K562 (cell line): Measurements from ENCODE around the gene GRIK1. TPM values are rescaled to one million over a fixed set of nuclear protein-coding genes. Genes with fewer than 3 reads are reported as not detected.

Experiments
- ATAC-seq: fragments of 200-7000 bp; cut with Tn5 transposase; 3 replicates; pipeline ENCODE4 v1.9.1; 2020; ENCODE audit warnings: moderate library complexity
- BruUV-seq: library from RNA; stranded (reverse); fragments of 400-500 nt; replicated peaks from 2 replicates; lab custom pipeline; 2021; lab: Mats Ljungman, UMichigan
- CTCF ChIA-PET: fragments of 300-600 bp; formaldehyde crosslinking; extraction: SDS; loops from one replicate; lab custom pipeline; 2021; ENCODE audit warnings: low intra/inter-chr PET ratio; lab: Yijun Ruan, JAX
- POLR2A ChIA-PET: fragments of 300-600, 350-650 bp; sonication (Branson Sonifier 250); formaldehyde crosslinking; extraction: SDS; loops from one replicate; lab custom pipeline; 2021; ENCODE audit warnings: antibody characterized with exemption, inconsistent platforms; lab: Yijun Ruan, JAX
- DNase-seq, 4 experiments: peaks; one replicate each; pipeline versions ENCODE4 v3.0.0 to v3.0.0-alpha.2; 2011 to 2018; ENCODE audit warnings: low spot score in 3 of 4, mixed read lengths in 3 of 4; ENCODE audit errors: extremely low read depth in 1 of 4
- FAIRE-seq: peaks from 2 replicates; lab custom pipeline; 2011; peaks lifted over from hg19 to GRCh38; lab: Jason Lieb, UNC
- H2AFZ ChIP-seq: 2 replicates; pipeline ENCODE4 v1.6.0; 2011; ENCODE audit warnings: low read depth, low read length, control low read depth, inconsistent platforms
- H3K27ac ChIP-seq: fragments of 200-600 bp; 3 replicates; pipeline ENCODE4 v1.8.0; 2011; ENCODE audit warnings: low read depth, mild to moderate bottlenecking, control low read depth, inconsistent platforms, low read length, moderate library complexity, mixed read lengths; ENCODE audit errors: extremely low read depth
- H3K27me3 ChIP-seq, 2 experiments: fragments of 300-600 bp in 1 of 2; 2 replicates in 1 of 2; 3 replicates in 1 of 2; pipeline versions ENCODE4 v1.6.0 to v1.8.0; 2011; ENCODE audit warnings: inconsistent platforms in 2 of 2, low read length in 2 of 2, mild to moderate bottlenecking in 1 of 2, mixed read lengths in 1 of 2, moderate library complexity in 1 of 2; ENCODE audit not compliant: control insufficient read depth in 2 of 2, insufficient read depth in 2 of 2
- H3K36me3 ChIP-seq: fragments of 300-600 bp; 3 replicates; pipeline ENCODE4 v1.8.0; 2011; ENCODE audit warnings: mild to moderate bottlenecking, low read length, inconsistent platforms; ENCODE audit not compliant: control insufficient read depth, insufficient read depth
- H3K4me1 ChIP-seq, 2 experiments: fragments of 200-600 bp in 1 of 2; replicated peaks in 1 of 2; 2 replicates in 1 of 2; 3 replicates in 1 of 2; pipeline versions ENCODE4 v1.5.1 to v1.8.0; 2011; ENCODE audit warnings: inconsistent platforms in 2 of 2, low read length in 2 of 2, mild to moderate bottlenecking in 1 of 2, mixed read lengths in 1 of 2, moderate library complexity in 1 of 2; ENCODE audit not compliant: control insufficient read depth in 2 of 2, insufficient read depth in 2 of 2
- H3K4me2 ChIP-seq: 2 replicates; pipeline ENCODE4 v1.6.1; 2011; ENCODE audit warnings: low read length, control low read depth, inconsistent platforms, mixed read lengths; ENCODE audit not compliant: insufficient read depth
- H3K4me3 ChIP-seq: fragments of 200-600 bp; sonication (generic), shearing (Covaris generic); 2 replicates; pipeline ENCODE4 v1.5.1; 2016; ENCODE audit warnings: control low read depth, inconsistent platforms
- H3K79me2 ChIP-seq: fragments of 200-600 bp; 3 replicates; pipeline ENCODE4 v1.8.0; 2011; ENCODE audit warnings: low read length, inconsistent platforms; ENCODE audit not compliant: control insufficient read depth, insufficient read depth
- H3K9ac ChIP-seq, 2 experiments: 2 replicates each; pipeline versions ENCODE4 v1.6.0 to v1.6.1; 2011; ENCODE audit warnings: low read depth in 2 of 2, low read length in 2 of 2, control low read depth in 1 of 2, inconsistent platforms in 1 of 2, mild to moderate bottlenecking in 1 of 2, mixed read lengths in 1 of 2; ENCODE audit not compliant: insufficient read depth in 1 of 2
- H3K9me1 ChIP-seq: one replicate; pipeline ENCODE4 v1.6.0; 2011; ENCODE audit warnings: inconsistent platforms, mild to moderate bottlenecking, low read length, moderate library complexity; ENCODE audit not compliant: control insufficient read depth, insufficient read depth
- H3K9me3 ChIP-seq: replicated peaks from 2 replicates; pipeline ENCODE4 v1.5.1; 2011; ENCODE audit warnings: low read depth, low read length, inconsistent platforms; ENCODE audit not compliant: control insufficient read depth, insufficient read depth
- H4K20me1 ChIP-seq: replicated peaks from 2 replicates; pipeline ENCODE4 v1.6.1; 2011; ENCODE audit warnings: low read length, inconsistent platforms, mixed read lengths; ENCODE audit not compliant: control insufficient read depth, insufficient read depth
- CEBPG ChIP-seq, 3 experiments: fragments of 200-800 bp in 1 of 3; sonication (Bioruptor generic) in 1 of 3; sonication (generic) in 1 of 3; formaldehyde crosslinking in 1 of 3; IDR thresholded peaks in 2 of 3; conservative IDR thresholded peaks in 1 of 3; 2 replicates each; pipeline versions ENCODE4 v1.6.1 to v1.8.0; 2016 to 2022; ENCODE audit warnings: missing compliant biosample characterization in 2 of 3, missing genetic modification characterization in 2 of 3, mild to moderate bottlenecking in 1 of 3, missing genetic modification reagents in 1 of 3
- DACH1 ChIP-seq: fragments of 450-650 bp; IDR thresholded peaks from 2 replicates; pipeline ENCODE4 v1.6.1; 2018; ENCODE audit not compliant: partially characterized antibody
- DMBX1 ChIP-seq: fragments of 250-450 bp; sonication (Bioruptor Pico); IDR thresholded peaks from 2 replicates; pipeline ENCODE4 v1.8.0; 2022; ENCODE audit warnings: inconsistent platforms, mild to moderate bottlenecking, moderate library complexity, borderline replicate concordance
- NFIC ChIP-seq: fragments of 450-650 bp; IDR thresholded peaks from 2 replicates; pipeline ENCODE4 v1.6.1; 2017; ENCODE audit warnings: mild to moderate bottlenecking, inconsistent platforms
- RAD21 ChIP-seq, 2 experiments: fragments of 250-450 bp in 1 of 2; fragments of 450-650 bp in 1 of 2; sonication (Bioruptor Pico) in 1 of 2; formaldehyde crosslinking in 1 of 2; IDR thresholded peaks in 1 of 2; conservative IDR thresholded peaks in 1 of 2; 2 replicates each; pipeline versions ENCODE4 v1.4.0 to v1.8.0; 2020 to 2022; ENCODE audit warnings: mild to moderate bottlenecking in 2 of 2, moderate library complexity in 1 of 2
- ZNF589 ChIP-seq: fragments of 200-800 bp; sonication (Bioruptor generic); IDR thresholded peaks from 2 replicates; pipeline ENCODE4 v1.6.1; 2016; ENCODE audit warnings: low read depth, missing genetic modification characterization, missing compliant biosample characterization
- WGBS: fragments of 100-300 bp; shearing (Covaris generic); methylation state at CpG from one replicate; pipeline ENCODE4 v1.1.6; 2016; ENCODE audit warnings: low coverage, mixed read lengths; ENCODE audit not compliant: insufficient coverage; ENCODE audit errors: missing lambda C conversion rate; 5-methylcytosine and 5-hydroxymethylcytosine counted together
- in situ Hi-C: fragments of 300-500 bp; cut with MboI; formaldehyde crosslinking; loops from 4 replicates; pipeline ENCODE4 v1.15.0; 2018; ENCODE audit warnings: inconsistent platforms, mixed read lengths
- intact Hi-C: fragments of 100-400 bp; cut with micrococcal nuclease; formaldehyde crosslinking; loops from 2 replicates; pipeline ENCODE4 v1.14.2; 2022
- polyA plus RNA-seq, 8 experiments: library from polyadenylated mRNA; depleted of rRNA in 4 of 8; stranded (reverse) in 5 of 8; unstranded in 3 of 8; fragments of >200 nt; fragmentation: Nextera tagmentation in 2 of 8; fragmentation: Illumina TruSeq in 1 of 8; extraction: Ambion mirVana in 2 of 8; extraction: Trizol in 1 of 8; gene quantifications; 2 replicates each; pipeline versions ENCODE4 v1.2.1 to v1.2.3, GENCODE V29; 2011 to 2014; ENCODE audit warnings: inconsistent platforms in 1 of 8, missing spikeins in 1 of 8
- total RNA-seq, 7 experiments: library from RNA; depleted of rRNA in 6 of 7; stranded (reverse); fragments of >200 nt in 6 of 7; fragmentation: Illumina TruSeq in 2 of 7; extraction: Trizol in 2 of 7; gene quantifications; 2 replicates each; pipeline versions ENCODE4 v1.2.1 to v1.2.3, GENCODE V29; 2011 to 2021; ENCODE audit warnings: low replicate concordance in 1 of 7
- TF ChIP-seq, protein P1 (sequence below), 2 experiments: fragments of 250-450 bp in 1 of 2; fragments of 450-650 bp in 1 of 2; sonication (Bioruptor Pico) in 1 of 2; IDR thresholded peaks; 2 replicates each; pipeline versions ENCODE4 v1.6.1 to v1.8.0; 2016 to 2021; ENCODE audit warnings: mild to moderate bottlenecking in 2 of 2, moderate library complexity in 2 of 2, missing compliant biosample characterization in 1 of 2, missing genetic modification characterization in 1 of 2
- TF ChIP-seq, protein P2 (sequence below): fragments of 250-450 bp; sonication (Bioruptor Pico); IDR thresholded peaks from 2 replicates; pipeline ENCODE4 v1.5.0; 2020; ENCODE audit warnings: mild to moderate bottlenecking, borderline replicate concordance

Gene GRIK1
- total and polyA plus RNA-seq, 9 of the 15 experiments (the other 6 are each of a cell fraction or from before 2014, with no cell fraction given), result 0.17 to 2.8 (median 0.53) TPM

DNA sequence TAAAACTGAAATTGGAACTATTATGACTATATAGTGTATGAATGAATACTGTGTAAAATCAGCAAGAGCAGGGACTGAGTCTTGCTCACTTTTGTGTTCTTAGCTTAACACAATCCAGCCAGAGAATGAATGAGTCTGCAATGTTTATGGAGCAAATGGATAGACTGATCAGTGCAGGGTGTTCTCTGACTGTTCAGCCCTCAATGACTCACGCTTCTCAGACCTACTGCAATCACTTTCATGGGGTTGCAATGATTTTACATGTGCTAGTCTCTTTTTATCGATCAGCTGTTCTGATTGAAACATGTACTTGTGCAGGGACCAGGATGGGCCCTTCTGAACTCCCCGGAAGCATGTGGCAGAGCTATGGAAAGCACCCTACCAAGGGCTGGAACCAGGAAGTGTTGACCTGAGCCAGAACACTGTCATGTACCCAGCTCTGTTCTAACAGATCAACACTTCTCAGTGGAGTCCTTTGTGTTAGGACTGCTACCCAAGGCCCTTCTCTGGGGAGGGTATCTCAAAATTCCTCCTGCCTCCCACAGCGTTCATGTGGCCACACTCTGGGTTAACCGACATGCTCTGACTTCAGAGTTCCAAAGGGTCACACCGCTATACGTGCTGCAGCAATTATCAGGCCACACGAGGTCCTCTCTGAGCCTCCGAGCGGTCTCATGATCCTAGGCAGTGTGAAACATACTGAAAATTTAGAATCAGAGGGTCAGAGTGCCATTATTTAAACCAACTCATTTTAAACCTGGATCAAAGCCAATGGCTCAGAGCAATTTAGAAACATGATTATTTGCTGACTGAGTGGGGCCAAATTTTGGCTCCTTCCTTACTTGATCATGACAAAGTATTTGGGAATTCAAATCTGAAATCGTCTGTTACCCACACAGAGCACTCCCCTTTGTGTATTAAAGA, 35.2 kb downstream of the GRIK1 start:
- Histone ChIP-seq H3K4me3 (no peak overlapping the region), H3K4me2 (peak overlapping the region; percentile 20; the same call in 1 of the 2 replicates), H2AFZ (peak overlapping the region; percentile 80), H3K36me3 (no peaks in the 10 kb centered on the region), H3K9me3 (no peaks in the 10 kb centered on the region), H3K4me1 (no peaks in the 10 kb centered on the region; a peak in 1 of 5 replicates), H3K27me3 (no peaks in the 10 kb centered on the region), H4K20me1 (no peaks in the 10 kb centered on the region), H3K27ac (peak overlapping the region; percentile 13; the same call in 1 of the 3 replicates), H3K9ac (no peak overlapping the region), H3K79me2 (no peaks in the 10 kb centered on the region), H3K9me1 (no peaks in the 10 kb centered on the region)
- ATAC-seq, result peak; percentile 95
- no TSS peak for BruUV-seq
- intact Hi-C loops, result no loop called here
- ChIA-PET POLR2A (interaction anchor here (0.7 kb wide), 1 partner anchor 19 kb away, joined by 3 read pairs; no protein-coding TSS in a partner anchor), CTCF (no interaction called here)
- 17% methylated on average over 11 of the region's 11 CpGs for WGBS
- peak in 1 of 4 experiments; percentile 52 for DNase-seq
- peak; percentile 73 for FAIRE-seq
- in situ Hi-C loops, result no loop called here
- no peak for TF ChIP-seq DMBX1
- no peak; the same call in 1 of the 2 replicates for TF ChIP-seq CEBPG (CRISPR knock-in tag; IDR thresholded peaks at IDR 0.05)
- TF ChIP-seq CEBPG (tag; conservative IDR thresholded peaks at IDR 0.05 in 1 of 2, IDR thresholded peaks at IDR 0.05 in 1 of 2), result peak in 1 of 2 experiments; percentile 83; a peak in 2 of 4 replicates
- peak; percentile 72 for TF ChIP-seq DACH1
- peak; percentile 52; the same call in 1 of the 2 replicates for TF ChIP-seq ZNF589 (CRISPR knock-in tag)
- TF ChIP-seq, protein P1, sequence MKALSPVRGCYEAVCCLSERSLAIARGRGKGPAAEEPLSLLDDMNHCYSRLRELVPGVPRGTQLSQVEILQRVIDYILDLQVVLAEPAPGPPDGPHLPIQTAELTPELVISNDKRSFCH (CRISPR knock-in tag; IDR thresholded peaks at IDR 0.05), result no peak
- TF ChIP-seq, protein P1 (tag; IDR thresholded peaks at IDR 0.05), result 0 out of 2 replicates have a peak, but pooled peaks have one; percentile 47
- TF ChIP-seq, protein P2, sequence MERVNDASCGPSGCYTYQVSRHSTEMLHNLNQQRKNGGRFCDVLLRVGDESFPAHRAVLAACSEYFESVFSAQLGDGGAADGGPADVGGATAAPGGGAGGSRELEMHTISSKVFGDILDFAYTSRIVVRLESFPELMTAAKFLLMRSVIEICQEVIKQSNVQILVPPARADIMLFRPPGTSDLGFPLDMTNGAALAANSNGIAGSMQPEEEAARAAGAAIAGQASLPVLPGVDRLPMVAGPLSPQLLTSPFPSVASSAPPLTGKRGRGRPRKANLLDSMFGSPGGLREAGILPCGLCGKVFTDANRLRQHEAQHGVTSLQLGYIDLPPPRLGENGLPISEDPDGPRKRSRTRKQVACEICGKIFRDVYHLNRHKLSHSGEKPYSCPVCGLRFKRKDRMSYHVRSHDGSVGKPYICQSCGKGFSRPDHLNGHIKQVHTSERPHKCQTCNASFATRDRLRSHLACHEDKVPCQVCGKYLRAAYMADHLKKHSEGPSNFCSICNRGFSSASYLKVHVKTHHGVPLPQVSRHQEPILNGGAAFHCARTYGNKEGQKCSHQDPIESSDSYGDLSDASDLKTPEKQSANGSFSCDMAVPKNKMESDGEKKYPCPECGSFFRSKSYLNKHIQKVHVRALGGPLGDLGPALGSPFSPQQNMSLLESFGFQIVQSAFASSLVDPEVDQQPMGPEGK (CRISPR knock-in tag), result no peak
- peak in 1 of 2 experiments; percentile 43; a peak in 3 of 4 replicates for TF ChIP-seq RAD21 (CRISPR knock-in tag; conservative IDR thresholded peaks at IDR 0.05 in 1 of 2, IDR thresholded peaks at IDR 0.05 in 1 of 2)
- peak; percentile 36; the same call in 1 of the 2 replicates for TF ChIP-seq NFIC
